DMS153 treated with DMSO at 0.1 percent for 48 hours (cell line): ENCODE data around the gene TAF11L9.
"Not testable (repeated sequence)": the region's sequence is repeated elsewhere in the genome, so short reads cannot be mapped to it uniquely, and the experiment has no call there.

ENCODE experiments used
- DNase-seq: peaks from one replicate; lab custom pipeline; 2025; ENCODE audit not compliant: unreplicated experiment; lab: John Stamatoyannopoulos, UW

Gene TAF11L9

DNA sequence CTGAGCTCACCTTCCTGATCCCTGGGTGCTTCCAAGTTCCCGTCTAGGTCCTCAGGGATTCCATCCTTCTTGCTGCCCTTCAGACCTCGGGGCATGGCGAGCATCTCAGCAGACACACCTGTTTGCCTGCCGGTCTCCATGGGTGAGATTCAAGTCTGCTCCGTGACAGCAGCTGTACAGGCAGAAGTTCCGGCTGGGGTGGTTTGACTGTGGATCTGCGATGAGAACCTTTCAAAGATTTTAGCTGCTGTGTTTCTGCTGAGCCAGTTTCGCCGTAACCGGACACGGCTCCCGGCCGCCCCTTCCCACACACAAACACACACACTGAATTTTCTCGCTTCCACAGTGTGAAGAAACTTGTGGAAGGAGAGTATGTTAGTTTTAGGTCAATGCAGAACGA lies at the start of gene TAF11L9:
TAF11L9 (minus strand) TSS at position 140 of the 400 bp plus-strand sequence.
- not testable (repeated sequence) for DNase-seq

DNA sequence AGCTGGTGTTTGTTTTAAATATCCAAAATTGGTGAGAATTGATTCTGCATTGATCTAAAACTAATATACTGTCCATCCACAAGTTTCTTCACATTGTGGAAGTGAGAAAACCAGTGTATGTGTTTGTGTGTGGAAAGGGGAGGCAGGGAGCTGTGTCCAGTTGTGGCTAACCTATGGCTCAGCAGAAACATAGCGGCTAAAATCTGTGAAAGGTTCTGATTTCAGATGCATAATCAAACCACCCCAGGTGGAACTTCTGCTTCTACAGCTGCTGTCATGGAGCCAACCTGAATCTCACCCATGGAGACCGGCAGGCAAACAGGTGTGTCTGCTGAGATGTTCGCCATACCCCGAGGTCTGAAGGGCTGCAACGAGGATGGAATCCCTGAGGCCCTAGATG lies 40.0 kb upstream of the TAF11L9 start, which contains the start of gene TAF11L14:
TAF11L14 (plus strand) TSS at position 301 of the 400 bp plus-strand sequence.
- no peak for DNase-seq

DNA sequence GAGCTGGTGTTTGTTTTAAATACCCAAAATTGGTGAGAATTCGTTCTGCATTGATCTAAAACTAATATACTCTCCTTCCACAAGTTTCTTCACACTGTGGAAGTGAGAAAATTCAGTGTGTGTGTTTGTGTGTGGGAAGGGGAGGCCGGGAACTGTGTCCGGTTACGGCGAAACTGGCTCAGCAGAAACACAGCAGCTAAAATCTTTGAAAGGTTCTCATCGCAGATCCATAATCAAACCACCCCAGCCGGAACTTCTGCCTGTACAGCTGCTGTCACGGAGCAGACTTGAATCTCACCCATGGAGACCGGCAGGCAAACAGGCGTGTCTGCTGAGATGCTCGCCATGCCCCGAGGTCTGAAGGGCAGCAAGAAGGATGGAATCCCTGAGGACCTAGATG lies 37.6 kb upstream of the TAF11L9 start, which contains the start of gene TAF11L13:
TAF11L13 (plus strand) TSS at position 301 of the 400 bp plus-strand sequence.
- not testable (repeated sequence) for DNase-seq

DNA sequence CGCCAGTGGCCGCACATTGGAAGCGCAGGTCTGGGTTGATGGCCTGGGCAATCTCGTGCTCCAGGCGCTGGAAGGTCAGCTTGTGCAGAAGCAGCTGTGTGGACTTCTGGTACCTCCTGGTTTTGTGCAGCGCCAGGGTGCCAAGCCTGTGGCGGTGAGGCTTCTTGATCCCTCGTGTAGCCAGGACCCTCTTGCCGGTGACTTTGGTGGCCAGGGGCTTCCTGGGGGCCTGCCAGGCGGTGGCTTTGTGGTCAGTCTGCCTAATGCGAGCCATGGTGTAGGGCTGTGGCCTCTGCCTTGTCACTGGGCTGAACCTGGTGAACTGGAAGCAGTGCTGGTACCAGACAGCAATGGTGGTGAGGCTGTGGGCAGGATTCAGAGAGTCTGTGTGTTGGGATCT lies 31.5 kb upstream of the TAF11L9 start:
- no peak for DNase-seq

DNA sequence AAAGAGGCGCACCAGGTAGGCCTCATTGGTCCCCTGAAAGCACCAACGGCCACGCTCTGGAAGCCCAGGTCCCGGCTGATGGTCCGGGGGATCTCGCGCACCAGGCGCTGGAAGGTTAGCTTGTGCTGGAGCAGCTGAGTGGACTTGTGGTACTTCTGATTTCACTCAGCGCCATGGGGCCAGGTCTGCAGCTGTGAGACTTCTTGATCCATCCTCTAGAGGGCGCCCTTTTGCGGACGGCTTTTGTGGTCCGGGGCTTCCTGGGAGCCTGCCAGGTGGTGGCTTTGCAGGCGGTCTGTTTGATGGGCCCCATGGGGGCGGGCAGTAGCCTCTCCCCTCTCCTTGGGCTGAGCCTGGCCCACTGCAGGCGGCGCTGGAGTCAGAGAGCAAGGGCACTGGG lies 26.4 kb upstream of the TAF11L9 start:
- no peak for DNase-seq

DNA sequence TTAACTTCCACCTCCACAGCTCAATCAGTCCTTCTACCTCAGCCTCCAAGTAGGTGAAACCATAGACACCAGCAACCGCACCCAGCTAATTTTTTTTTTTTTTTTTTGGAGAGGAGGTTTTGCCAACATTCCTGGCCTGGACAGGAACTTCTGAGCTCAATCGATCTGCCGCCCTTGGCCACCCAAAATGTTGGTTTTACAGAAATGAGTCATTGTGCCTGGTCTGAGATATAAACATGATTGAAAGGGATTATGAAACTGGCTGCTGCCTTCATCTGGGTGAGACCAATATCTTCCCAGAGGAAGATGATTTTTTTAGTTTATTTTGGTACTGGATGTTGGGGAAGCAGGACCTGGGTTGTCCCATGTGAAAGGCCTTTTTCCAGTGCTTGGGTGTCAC lies 25.2 kb upstream of the TAF11L9 start:
- no peak for DNase-seq

DNA sequence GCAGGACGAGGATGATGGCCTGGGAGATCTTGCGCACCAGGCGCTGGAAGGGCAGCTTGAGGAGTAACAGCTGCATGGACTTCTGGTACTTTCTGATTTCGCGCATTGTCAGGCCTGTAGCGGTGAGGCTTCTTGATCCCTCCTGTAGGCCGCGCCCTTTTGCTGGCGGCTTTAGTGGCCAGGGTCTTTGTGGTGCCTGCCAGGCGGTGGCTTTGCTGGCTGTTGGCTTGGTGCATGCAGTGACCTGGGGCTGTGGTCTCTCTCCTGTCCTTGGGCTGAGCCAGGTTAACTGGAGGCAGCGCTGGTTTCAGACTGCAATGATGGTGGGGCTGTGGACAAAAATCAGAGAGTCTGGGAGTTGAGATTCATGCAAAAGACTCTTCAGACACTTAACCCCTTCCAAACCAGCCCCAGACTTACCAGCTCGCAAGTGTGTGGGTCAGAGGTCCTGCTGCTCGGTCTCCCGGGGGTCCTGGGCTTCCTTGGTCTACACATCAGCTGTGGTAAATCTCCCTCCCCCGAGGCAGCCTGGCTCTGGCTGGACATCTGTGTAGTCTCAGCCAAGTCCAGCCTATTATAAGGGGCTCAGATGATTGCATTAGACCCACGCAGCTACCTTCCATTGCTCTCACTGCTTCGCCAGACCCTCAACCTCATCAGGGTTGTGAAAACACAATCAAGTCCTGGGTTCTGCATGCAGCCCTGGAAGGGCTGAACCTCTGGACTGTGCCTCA lies 20.8 kb upstream of the TAF11L9 start:
- DNase-seq: no peak

DNA sequence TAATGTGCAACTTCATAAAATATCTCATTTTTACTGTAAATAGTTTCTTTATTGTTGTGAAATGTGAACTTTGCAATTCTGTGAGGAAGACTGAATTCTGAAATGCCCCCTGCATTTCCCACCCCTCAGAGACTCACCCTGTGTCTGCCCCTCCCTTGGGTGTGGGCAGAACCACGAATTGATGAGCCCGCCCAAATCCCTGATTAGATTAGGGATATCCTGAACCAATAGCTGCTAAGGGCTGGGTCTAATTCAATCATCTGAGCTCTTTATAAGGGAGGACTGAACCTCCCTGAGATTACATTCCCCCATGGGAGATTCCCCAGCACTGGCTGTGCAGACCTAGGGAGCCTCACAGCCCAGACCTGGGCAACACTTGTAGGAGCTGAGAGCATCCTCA lies 15.9 kb upstream of the TAF11L9 start, which contains the start of gene TAF11L12:
TAF11L12 (plus strand) TSS at position 301 of the 400 bp plus-strand sequence.
- not testable (repeated sequence) for DNase-seq

DNA sequence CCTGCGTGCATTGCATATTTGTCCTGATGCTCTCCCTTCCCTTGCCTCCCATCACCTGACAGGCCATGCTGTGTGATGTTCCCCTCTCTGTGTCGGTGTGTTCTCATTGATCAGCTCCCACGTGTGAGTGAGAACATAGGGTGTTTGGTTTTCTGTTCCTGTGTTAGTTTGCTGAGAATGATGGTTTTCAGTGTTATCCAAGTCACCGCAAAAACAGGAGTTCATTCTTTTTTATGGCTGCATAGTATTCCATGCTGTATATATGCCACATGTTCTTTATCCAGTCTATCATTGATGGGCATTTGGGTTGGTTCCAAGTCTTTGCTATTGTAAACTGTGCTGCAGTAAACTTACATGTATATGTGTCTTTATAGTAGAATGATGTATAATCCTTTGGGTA lies 13.3 kb upstream of the TAF11L9 start:
- not testable (repeated sequence) for DNase-seq

DNA sequence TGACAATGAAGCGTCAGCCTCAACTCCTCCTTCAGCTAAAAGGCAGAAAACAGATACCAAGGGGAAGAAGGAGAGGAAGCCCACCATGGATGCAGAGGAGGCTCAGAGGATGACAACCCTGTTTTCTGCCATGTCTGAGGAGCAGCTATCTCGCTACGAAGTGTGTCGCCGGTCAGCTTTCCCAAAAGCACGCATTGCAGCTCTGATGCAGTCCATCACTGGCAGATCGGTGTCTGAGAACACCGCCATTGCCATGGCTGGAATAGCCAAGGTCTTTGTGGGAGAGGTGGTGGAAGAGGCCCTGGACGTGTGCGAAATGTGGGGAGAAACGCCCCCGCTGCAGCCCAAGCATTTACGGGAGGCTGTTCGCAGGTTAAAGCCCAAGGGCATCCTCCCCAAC lies 10.8 kb upstream of the TAF11L9 start:
- no peak for DNase-seq

DNA sequence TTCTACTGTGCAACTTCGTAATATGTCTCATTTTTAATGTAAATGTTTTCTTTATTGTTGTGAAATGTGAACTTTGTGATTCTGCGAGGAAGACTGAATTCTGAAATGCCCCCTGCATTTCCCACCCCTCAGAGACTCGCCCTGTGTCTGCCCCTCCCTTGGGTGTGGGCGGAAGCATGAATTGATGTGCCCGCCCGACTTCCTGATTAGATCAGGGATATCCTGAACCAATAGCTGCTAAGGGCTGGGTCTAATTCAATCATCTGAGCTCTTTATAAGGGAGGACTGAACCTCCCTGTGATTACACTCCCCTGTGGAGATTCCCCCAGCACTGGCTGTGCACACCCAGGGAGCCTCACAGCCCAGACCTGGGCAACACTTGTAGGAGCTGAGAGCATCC lies 9.7 kb upstream of the TAF11L9 start, which contains the start of gene TAF11L11:
TAF11L11 (plus strand) TSS at position 304 of the 400 bp plus-strand sequence.
- DNase-seq: not testable (repeated sequence)

DNA sequence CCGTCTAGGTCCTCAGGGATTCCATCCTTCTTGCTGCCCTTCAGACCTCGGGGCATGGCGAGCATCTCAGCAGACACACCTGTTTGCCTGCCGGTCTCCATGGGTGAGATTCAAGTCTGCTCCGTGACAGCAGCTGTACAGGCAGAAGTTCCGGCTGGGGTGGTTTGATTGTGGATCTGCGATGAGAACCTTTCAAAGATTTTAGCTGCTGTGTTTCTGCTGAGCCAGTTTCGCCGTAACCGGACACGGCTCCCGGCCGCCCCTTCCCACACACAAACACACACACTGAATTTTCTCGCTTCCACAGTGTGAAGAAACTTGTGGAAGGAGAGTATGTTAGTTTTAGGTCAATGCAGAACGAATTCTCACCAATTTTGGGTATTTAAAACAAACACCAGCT lies 3.5 kb upstream of the TAF11L9 start, which contains the start of gene TAF11L10:
TAF11L10 (minus strand) TSS at position 101 of the 400 bp plus-strand sequence.
- DNase-seq: not testable (repeated sequence)

DNA sequence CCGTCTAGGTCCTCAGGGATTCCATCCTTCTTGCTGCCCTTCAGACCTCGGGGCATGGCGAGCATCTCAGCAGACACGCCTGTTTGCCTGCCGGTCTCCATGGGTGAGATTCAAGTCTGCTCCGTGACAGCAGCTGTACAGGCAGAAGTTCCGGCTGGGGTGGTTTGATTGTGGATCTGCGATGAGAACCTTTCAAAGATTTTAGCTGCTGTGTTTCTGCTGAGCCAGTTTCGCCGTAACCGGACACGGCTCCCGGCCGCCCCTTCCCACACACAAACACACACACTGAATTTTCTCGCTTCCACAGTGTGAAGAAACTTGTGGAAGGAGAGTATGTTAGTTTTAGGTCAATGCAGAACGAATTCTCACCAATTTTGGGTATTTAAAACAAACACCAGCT lies 3.3 kb downstream of the TAF11L9 start, which contains the start of gene TAF11L8:
TAF11L8 (minus strand) TSS at position 101 of the 400 bp plus-strand sequence.
- not testable (repeated sequence) for DNase-seq

DNA sequence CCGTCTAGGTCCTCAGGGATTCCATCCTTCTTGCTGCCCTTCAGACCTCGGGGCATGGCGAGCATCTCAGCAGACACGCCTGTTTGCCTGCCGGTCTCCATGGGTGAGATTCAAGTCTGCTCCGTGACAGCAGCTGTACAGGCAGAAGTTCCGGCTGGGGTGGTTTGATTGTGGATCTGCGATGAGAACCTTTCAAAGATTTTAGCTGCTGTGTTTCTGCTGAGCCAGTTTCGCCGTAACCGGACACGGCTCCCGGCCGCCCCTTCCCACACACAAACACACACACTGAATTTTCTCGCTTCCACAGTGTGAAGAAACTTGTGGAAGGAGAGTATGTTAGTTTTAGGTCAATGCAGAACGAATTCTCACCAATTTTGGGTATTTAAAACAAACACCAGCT lies 8.5 kb downstream of the TAF11L9 start, which contains the start of gene TAF11L7:
TAF11L7 (minus strand) TSS at position 101 of the 400 bp plus-strand sequence.
- not testable (repeated sequence) for DNase-seq
